ENCODE data around the gene TMEM117. TPM values are rescaled to one million over a fixed set of nuclear protein-coding genes. Genes with fewer than 3 reads are reported as not detected.

Gene TMEM117
- total and polyA plus RNA-seq, 2 donors (not counting 1 experiment from before 2014, with no cell fraction given) = 2.0 to 10.4 TPM

- no CpG with 5 or more reads among the region's 2 CpGs for WGBS (ENCODE audit: insufficient coverage)
- Histone ChIP-seq H3K4me3 (ENCODE audit: control extremely low read depth in 1 of 5, extremely low read depth in 1 of 5, insufficient read depth in 1 of 5, low read depth in 2 of 5, low read length in 4 of 5) (no peak overlapping the region), H2AFZ (ENCODE audit: insufficient read depth, low read depth, low read length, poor library complexity, severe bottlenecking) (no peak overlapping the region), H3K9ac (ENCODE audit: low read length) (no peak overlapping the region), H3K4me2 (replicated peaks; ENCODE audit: low read depth, low read length, poor library complexity, severe bottlenecking) (no peak overlapping the region), H3K9me3 (ENCODE audit: control extremely low read depth in 1 of 3, control insufficient read depth in 2 of 3, insufficient read depth in 1 of 3, low read length in 2 of 3) (no peaks in the 10 kb centered on the region), H3K36me3 (replicated peaks in 1 of 2; ENCODE audit: control extremely low read depth in 1 of 2, control insufficient read depth in 1 of 2, extremely low read depth in 1 of 2, insufficient read depth in 2 of 2, low read length in 1 of 2) (no peaks in the 10 kb centered on the region), H3K79me2 (ENCODE audit: control insufficient read depth, insufficient read depth, low read length) (no peaks in the 10 kb centered on the region), H4K20me1 (ENCODE audit: control insufficient read depth, insufficient read depth, low read length, poor library complexity, severe bottlenecking) (no peaks in the 10 kb centered on the region), H3K27me3 (replicated peaks in 1 of 4; ENCODE audit: control extremely low read depth in 1 of 4, control insufficient read depth in 3 of 4, insufficient read depth in 4 of 4, low read length in 3 of 4) (no peaks in the 10 kb centered on the region), H3K4me1 (ENCODE audit: control insufficient read depth in 2 of 2, insufficient read depth in 2 of 2, low read length in 2 of 2) (no peaks in the 10 kb centered on the region), H3K27ac (ENCODE audit: low read length in 2 of 2) (no peak overlapping the region)
- DNase-seq (no peak), ATAC-seq (ENCODE audit: low read depth) (no peak)
- CTCF ChIA-PET = no interaction called here
- Mint-ChIP-seq H3K27me3 (no peaks in the 10 kb centered on the region), H3K4me3 (no peak overlapping the region), H3K4me1 (peaks cover 10% of the 10 kb centered on the region), H3K27ac (no peak overlapping the region), H3K9me3 (ENCODE audit: insufficient read depth) (no peaks in the 10 kb centered on the region)
- no peak for TF ChIP-seq CTCF (IDR thresholded peaks at IDR 0.05)
- no peak for TF ChIP-seq EZH2 (IDR thresholded peaks at IDR 0.05; ENCODE audit: borderline replicate concordance, insufficient read depth, low read depth, low read length, poor library complexity, severe bottlenecking)
- POLR2A ChIA-PET = no interaction called here
- intact Hi-C loops (cut with micrococcal nuclease) = no loop called here
These were observed 319.5 kb downstream of the TMEM117 start for GRCh38 chr12:44155358-44155757.

- no peak overlapping the region for H3K27ac ChIP-seq (ENCODE audit: low read length in 2 of 2)
- H3K36me3 ChIP-seq (replicated peaks in 1 of 2; ENCODE audit: control extremely low read depth in 1 of 2, control insufficient read depth in 1 of 2, extremely low read depth in 1 of 2, insufficient read depth in 2 of 2, low read length in 1 of 2) = no peaks in the 10 kb centered on the region
- no peaks in the 10 kb centered on the region for H3K27me3 Mint-ChIP-seq
- ChIA-PET CTCF (no interaction called here), POLR2A (no interaction called here)
- intact Hi-C loops (cut with micrococcal nuclease) = no loop called here
- no peaks in the 10 kb centered on the region for H3K9me3 Mint-ChIP-seq (ENCODE audit: insufficient read depth)
- TF ChIP-seq CTCF (IDR thresholded peaks at IDR 0.05) = no peak
- no peak for TF ChIP-seq EZH2 (IDR thresholded peaks at IDR 0.05; ENCODE audit: borderline replicate concordance, insufficient read depth, low read depth, low read length, poor library complexity, severe bottlenecking)
- H3K4me1 ChIP-seq (ENCODE audit: control insufficient read depth in 2 of 2, insufficient read depth in 2 of 2, low read length in 2 of 2) = no peaks in the 10 kb centered on the region
- H3K27me3 ChIP-seq (replicated peaks in 1 of 4; ENCODE audit: control extremely low read depth in 1 of 4, control insufficient read depth in 3 of 4, insufficient read depth in 4 of 4, low read length in 3 of 4) = no peaks in the 10 kb centered on the region
- no peaks in the 10 kb centered on the region for H3K79me2 ChIP-seq (ENCODE audit: control insufficient read depth, insufficient read depth, low read length)
- WGBS (ENCODE audit: insufficient coverage) = no CpG with 5 or more reads among the region's 2 CpGs
- no peak overlapping the region for H3K4me3 ChIP-seq (ENCODE audit: control extremely low read depth in 1 of 5, extremely low read depth in 1 of 5, insufficient read depth in 1 of 5, low read depth in 2 of 5, low read length in 4 of 5)
- H3K4me3 Mint-ChIP-seq = no peak overlapping the region
- no peak overlapping the region for H3K4me2 ChIP-seq (replicated peaks; ENCODE audit: low read depth, low read length, poor library complexity, severe bottlenecking)
- no peaks in the 10 kb centered on the region for H4K20me1 ChIP-seq (ENCODE audit: control insufficient read depth, insufficient read depth, low read length, poor library complexity, severe bottlenecking)
- DNase-seq (no peak), ATAC-seq (ENCODE audit: low read depth) (no peak)
- H3K9ac ChIP-seq (ENCODE audit: low read length) = no peak overlapping the region
- no peaks in the 10 kb centered on the region for H3K9me3 ChIP-seq (ENCODE audit: control extremely low read depth in 1 of 3, control insufficient read depth in 2 of 3, insufficient read depth in 1 of 3, low read length in 2 of 3)
- H3K27ac Mint-ChIP-seq = no peak overlapping the region
- no peak overlapping the region for H2AFZ ChIP-seq (ENCODE audit: insufficient read depth, low read depth, low read length, poor library complexity, severe bottlenecking)
- peaks cover 10% of the 10 kb centered on the region for H3K4me1 Mint-ChIP-seq
These were observed 321.5 kb downstream of the TMEM117 start for GRCh38 chr12:44157359-44157758.

All from B cell (primary cell).